ENCODE results near the gene TTF2.

- no peak for TF ChIP-seq CTCF (conservative IDR thresholded peaks at IDR 0.05; ENCODE audit: low read depth, low read length)
- TF ChIP-seq EZH2 (IDR thresholded peaks at IDR 0.05; ENCODE audit: borderline replicate concordance, low read depth, low read length, poor library complexity, severe bottlenecking), result no peak
Observed at GRCh38 chr1:117061986-117062415, 1.9 kb downstream of the TTF2 start.
